Epithelial cell of esophagus (primary cell): ENCODE measurements around the gene MARK2.
A peak's percentile ranks its signal among the peaks of the same experiment; 100 is the strongest.

Experiments
- DNase-seq: peaks from one replicate; pipeline ENCODE4 v3.0.0; 2010; ENCODE audit warnings: low read depth
- H3K4me3 ChIP-seq: 2 replicates; pipeline ENCODE4 v1.5.1; 2011; ENCODE audit warnings: mild to moderate bottlenecking, low read length, control low read depth
- TF ChIP-seq, protein P1 (sequence below): IDR thresholded peaks from 2 replicates; pipeline ENCODE4 v1.5.1; 2011; ENCODE audit warnings: low read depth, mild to moderate bottlenecking, low read length, control low read depth, inconsistent platforms; ENCODE audit not compliant: insufficient read depth; ENCODE audit errors: missing control alignments

MARK2 gene

DNA sequence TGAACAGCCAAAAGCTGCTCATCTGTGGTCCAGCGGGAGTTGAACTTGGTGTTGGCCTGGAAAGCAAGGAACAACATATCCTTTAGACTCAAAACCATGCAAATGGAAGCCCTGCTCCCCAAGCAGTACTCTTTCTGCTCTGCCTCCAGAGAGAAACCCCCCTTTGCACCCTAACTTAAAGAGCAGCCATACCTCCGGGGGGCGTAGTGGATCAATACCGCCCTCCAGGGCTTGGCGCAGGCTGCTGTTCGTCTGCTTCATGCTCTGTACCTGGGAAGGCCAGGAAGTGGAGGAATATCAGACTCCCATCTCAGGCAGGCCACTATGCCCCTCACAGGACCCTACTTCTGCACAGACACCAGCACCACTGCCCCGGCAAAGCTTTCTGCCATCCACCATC, 73.8 kb downstream of the MARK2 start:
- DNase-seq = no peak
- H3K4me3 ChIP-seq = no peak overlapping the region
- TF ChIP-seq, protein P1, sequence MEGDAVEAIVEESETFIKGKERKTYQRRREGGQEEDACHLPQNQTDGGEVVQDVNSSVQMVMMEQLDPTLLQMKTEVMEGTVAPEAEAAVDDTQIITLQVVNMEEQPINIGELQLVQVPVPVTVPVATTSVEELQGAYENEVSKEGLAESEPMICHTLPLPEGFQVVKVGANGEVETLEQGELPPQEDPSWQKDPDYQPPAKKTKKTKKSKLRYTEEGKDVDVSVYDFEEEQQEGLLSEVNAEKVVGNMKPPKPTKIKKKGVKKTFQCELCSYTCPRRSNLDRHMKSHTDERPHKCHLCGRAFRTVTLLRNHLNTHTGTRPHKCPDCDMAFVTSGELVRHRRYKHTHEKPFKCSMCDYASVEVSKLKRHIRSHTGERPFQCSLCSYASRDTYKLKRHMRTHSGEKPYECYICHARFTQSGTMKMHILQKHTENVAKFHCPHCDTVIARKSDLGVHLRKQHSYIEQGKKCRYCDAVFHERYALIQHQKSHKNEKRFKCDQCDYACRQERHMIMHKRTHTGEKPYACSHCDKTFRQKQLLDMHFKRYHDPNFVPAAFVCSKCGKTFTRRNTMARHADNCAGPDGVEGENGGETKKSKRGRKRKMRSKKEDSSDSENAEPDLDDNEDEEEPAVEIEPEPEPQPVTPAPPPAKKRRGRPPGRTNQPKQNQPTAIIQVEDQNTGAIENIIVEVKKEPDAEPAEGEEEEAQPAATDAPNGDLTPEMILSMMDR = no peak

DNA sequence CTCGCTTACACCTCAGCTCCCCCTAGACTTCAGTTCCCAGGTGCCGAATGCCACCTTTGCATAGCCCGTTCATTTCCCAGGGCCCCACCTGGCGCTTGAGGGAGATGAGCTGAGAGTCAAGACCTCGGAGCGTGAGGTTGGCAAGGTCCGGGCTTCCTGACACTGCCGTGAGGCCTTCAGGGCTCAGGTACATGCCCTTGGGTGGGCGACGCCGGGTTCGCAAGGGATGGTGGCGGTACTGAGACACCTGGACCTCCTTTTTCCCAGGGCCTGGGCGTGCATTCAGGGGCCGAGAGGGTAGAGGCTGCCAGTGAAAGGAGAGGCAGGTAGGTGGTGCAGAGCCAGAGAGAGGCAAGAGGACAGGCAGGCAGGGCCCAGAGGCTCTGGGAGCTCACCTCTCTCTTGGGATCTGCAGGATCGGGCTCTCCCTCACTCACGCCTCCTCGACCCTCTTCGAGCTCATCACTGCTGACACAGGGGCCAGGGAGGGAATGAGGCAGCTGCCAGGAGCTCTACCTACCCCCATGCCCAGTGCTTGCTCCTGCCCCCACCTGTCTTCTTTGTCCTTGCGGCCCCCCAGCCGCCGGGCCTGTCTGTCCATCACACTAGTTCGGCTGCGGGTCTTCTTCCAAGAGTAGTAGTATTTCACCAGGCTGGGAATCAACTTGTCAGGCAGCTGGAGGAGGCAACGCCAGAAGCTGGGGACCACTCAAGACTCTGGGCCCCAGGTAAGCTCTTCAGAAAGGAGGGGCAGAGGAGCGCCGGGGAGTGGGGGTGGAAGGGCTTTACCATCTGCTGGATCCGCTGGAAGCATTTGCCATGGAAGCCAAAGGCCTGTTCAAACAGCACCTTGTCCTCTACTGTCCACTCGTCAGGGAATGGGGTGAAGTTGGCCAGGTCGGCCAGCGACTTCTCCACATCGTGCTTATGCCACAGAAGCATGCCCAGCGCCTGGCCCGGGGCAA, 75.2 kb downstream of the MARK2 start:
- TF ChIP-seq, protein P1 = no peak
- DNase-seq = no peak
- H3K4me3 ChIP-seq = no peak overlapping the region

DNA sequence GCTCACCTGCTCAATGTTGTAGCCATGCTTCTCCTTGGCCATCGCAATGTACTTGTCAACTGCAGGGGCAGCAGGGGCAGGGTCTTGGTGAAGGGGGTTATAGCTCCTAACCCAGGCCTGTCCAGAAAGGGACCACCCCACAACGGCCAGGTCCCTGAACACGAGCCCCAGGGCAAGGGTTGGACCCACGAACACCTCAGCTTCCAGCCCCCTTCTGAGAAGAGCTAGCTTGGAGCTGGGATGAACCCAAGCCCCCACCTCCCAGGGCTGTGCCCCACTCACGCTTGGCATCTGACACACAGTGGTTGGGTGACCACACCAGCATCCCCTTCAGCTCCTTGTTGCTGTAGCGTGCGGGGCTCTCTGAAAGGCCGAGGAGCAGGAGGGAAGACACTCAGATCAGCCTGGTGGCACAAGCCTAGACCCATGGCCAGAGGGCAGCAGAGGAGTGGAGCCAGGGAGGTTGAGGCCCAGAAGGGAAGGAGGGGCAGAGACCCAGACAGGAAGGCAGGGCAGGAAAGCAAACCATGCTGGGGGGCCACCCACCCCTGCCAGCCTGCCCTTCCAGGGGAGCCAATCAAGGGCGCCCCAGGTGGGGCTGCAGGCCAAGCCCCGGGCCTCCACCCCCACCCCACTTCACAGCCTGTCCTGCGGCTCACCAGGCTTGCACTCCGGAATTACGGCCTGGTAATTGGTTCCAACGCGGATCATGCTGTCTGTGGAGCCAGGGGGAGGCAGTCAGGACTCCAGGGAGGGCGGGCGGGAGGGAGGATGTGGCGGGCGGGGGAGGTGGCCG, 76.2 kb downstream of the MARK2 start:
- TF ChIP-seq, protein P1 = no peak
- DNase-seq = no peak
- H3K4me3 ChIP-seq = no peak overlapping the region

DNA sequence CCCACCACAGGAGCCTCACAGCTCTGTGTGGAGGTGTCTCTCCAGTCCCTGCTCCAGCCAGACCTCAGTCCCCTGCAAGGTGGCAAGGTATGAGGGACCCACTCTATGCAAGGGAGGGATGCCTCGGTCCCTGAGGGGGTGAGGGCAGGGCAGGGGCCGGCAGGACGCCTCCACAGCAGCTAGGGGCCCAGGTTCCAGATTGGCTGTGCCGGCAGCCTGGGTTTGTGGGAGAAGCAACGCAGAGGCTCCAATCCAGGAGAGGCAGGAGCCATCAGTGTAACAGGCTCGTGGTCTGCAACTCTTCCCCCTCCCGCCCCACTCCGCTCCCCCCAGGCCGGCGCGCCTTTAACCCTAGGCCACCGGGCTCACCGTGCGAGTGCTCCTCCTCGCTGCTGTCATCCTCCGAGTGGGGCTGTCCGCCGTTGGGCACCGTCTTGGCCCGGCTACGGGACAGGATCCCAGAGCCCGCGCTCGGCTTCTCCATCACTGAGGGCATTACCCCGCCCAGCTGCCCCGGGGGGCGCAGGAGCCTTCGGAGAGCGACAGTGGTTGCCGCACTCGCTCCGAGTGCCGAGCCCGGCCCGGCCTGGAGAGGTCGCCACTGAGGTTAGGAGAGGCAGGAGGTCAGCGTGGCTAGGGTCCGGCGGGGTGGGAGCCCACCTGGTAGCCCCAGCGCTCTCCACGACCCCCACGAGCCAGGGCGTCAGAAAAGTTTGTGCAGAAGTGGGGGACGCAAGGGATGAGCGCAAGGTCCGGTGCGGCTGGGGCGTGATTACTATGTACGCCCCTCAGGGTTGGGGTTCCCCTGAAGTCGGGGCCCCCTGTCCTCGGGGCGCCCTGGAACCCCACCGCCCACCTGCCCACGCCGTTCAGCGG, 77.3 kb downstream of the MARK2 start:
- no peak for DNase-seq
- TF ChIP-seq, protein P1 = peak; percentile 59
- peak overlapping the region; percentile 47 for H3K4me3 ChIP-seq

DNA sequence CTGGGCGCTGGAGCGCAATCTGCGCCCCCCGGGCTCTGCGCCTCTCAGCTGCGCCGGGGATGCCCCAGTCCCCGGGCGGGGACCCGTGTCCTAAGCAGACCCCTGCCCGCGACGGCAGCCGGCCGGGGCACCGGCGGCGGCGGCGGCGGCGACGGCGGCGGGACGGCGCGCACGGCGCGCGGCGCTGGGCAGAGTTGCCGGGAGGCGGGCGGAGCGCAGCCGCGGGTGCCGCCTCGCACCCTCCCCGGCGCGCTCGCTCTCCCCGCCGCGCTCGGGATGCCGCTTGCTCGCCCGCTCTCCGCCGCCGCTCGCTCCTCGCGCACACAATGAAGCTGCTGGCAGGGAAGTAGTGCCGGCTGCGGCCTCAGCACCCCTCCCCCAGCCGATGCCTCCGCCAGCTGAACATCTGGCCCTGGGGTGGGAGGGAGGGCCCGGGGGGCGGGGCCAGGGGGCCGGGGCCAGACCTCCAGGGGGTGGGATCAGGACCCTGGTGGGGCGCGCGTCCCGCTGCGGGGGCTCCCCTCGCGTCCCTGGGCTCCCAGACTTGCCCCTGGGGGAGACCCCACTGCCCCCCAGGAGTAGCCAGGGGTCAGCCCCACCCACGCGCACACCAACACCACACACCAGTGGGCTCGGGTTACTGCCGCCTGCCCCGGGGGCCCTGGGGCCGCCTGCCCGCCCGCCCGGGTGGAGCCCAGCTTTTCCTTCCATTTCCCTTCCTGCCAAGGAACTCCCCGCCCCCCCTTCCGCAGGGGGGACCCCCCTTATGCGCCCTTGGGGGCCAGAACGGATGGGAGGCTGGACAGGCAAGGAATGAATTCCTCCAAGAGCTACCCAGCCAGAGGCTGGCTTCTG, 78.2 kb downstream of the MARK2 start, which contains the start of gene RCOR2:
Gene RCOR2 (minus strand): TSS at position 328 of the 855 bp plus-strand sequence. CDS start 708 bp downstream, outside the sequence.
- TF ChIP-seq, protein P1 = no peak
- H3K4me3 ChIP-seq = peak within 1 kb of the TSS; percentile 47
- DNase-seq = peak; percentile 81
